G401 (cell line): ENCODE results near the gene MYO1D. TPM values are rescaled to one million over a fixed set of nuclear protein-coding genes. Genes with fewer than 3 reads are reported as not detected.
"Not testable (repeated sequence)": the region's sequence is repeated elsewhere in the genome, so short reads cannot be mapped to it uniquely, and the experiment has no call there.

Source experiments
- DNase-seq: peaks from one replicate; pipeline ENCODE4 v3.0.0-alpha.2; 2015; ENCODE audit warnings: low spot score
- in situ Hi-C: cut with HindIII; loops from 2 replicates; pipeline ENCODE4 v1.10.0; 2016; ENCODE audit warnings: low sequenced_read_pairs, mixed read lengths
- total RNA-seq: library from RNA; depleted of rRNA; stranded (reverse); fragments of >200 nt; shearing (Covaris generic); gene quantifications from 2 replicates; pipeline ENCODE4 v1.2.3, GENCODE V29; 2014

MYO1D gene
- total RNA-seq, 1 experiment from 2014 or later = 3.7 TPM

GRCh38 chr17:32481193-32481592, 395.7 kb downstream of the MYO1D start:
- DNase-seq = no peak
- in situ Hi-C loops = no loop called here

DNA sequence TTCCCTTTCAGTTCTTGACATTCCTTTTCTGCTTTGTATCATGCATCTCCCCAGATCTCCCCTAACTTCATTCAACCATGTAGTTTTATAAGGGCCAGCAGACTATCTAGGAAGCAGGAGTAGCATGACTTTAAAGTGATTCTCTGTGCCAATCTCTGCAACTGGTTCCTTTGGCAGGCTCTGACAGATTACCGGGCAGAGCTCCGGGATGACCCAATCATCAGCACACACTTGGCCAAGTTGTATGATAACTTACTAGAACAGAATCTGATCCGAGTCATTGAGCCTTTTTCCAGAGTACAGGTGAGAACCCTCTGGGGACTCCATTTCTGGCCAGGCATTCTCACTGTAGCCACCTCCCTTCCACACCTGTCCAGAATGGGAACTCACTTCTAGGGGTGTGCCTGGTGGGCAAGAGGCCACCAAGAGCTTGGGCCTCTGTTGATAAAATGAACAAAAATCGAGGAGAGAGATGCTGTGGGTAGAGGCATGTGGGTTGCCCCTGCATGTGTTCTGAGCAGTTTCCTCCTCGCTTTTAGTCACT, 397.8 kb downstream of the MYO1D start:
- DNase-seq = no peak
- in situ Hi-C loops = no loop called here

- no peak for DNase-seq
- in situ Hi-C loops = no loop called here
Measured at GRCh38 chr17:32477220-32477619, 399.7 kb downstream of the MYO1D start.

- DNase-seq = no peak
- in situ Hi-C loops = no loop called here
Measured at GRCh38 chr17:32475258-32475657, 401.7 kb downstream of the MYO1D start.

- no peak for DNase-seq
- in situ Hi-C loops = no loop called here
Measured at GRCh38 chr17:32471652-32472051, 405.3 kb downstream of the MYO1D start.

DNA sequence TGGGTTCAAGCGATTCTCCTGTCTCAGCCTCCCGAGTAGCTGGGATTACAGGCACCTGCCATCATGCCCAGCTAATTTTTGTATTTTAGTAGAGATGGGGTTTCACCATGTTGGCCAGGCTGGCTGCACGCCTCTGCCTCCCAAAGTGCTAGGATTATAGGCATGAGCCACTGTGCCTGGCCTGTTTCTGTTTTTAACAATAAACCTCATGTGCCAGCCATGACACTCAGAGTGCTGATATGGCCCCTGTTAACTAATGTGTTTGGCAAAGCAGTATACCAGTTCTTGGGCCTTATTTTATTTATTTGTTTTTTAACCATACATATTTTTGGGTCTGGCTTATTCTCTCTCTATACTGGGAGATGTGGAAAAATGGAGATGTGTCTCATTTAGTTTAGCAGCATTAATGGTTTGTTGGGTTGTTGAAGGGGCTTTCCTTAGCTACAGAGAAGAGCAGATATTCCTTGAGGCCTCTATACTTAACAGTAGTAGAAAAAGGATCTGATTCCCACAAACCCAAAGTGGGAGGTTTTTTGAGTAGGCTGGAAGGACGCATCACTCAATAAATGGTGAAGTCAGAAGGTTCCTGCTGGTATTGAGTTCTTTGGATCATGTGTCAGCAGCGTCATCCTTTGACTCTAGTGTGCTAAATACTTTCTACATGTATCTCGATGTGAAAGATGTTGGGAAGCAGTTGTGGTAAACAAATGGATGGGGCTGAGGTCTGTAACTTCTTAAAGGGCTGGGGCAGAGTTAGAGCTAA, 406.3 kb downstream of the MYO1D start:
- no peak for DNase-seq
- in situ Hi-C loops = no loop called here

DNA sequence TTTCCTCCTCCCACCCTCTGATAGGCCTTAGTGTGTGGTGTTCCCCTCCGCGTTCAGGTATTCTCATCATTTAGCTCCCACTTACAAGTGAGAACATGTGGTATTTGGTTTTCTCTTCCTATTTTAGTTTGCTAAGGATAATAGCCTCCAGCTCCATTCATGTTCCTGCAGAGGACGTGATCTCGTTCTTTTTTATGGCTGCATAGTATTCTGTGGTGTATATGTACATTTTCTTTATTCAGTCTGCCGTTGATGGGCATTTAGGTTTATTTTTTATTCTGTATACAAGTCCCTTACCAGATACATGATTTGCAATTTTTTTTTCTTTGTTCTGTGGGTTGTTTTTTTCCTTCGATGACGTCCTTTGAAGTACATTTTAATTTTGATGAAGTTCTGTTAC, 409.0 kb downstream of the MYO1D start:
- no peak for DNase-seq
- in situ Hi-C loops = no loop called here

DNA sequence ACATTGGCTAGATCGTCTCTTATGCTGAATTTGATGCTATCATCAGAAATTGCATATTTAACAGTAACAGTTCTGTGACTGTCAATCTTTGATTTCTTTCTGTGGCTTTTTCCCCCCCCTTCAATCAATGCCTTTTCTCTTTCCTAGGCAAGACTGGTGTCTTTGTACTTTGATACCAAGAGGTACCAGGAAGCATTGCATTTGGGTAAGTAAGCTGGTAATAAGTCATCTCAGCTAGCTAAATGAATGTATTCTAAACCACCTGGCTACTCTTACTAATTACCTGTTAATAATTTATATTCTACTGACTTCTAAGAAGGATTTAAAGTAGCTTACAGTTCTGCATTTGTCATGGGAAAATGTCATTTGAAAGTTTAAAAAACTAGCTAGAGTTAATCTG, 412.6 kb downstream of the MYO1D start:
- in situ Hi-C loops = no loop called here

GRCh38 chr17:32463304-32463703, 413.6 kb downstream of the MYO1D start:
- in situ Hi-C loops = no loop called here
- no peak for DNase-seq

More for the DNA sequence above, 412.6 kb downstream of the MYO1D start:
- no peak for DNase-seq

DNA sequence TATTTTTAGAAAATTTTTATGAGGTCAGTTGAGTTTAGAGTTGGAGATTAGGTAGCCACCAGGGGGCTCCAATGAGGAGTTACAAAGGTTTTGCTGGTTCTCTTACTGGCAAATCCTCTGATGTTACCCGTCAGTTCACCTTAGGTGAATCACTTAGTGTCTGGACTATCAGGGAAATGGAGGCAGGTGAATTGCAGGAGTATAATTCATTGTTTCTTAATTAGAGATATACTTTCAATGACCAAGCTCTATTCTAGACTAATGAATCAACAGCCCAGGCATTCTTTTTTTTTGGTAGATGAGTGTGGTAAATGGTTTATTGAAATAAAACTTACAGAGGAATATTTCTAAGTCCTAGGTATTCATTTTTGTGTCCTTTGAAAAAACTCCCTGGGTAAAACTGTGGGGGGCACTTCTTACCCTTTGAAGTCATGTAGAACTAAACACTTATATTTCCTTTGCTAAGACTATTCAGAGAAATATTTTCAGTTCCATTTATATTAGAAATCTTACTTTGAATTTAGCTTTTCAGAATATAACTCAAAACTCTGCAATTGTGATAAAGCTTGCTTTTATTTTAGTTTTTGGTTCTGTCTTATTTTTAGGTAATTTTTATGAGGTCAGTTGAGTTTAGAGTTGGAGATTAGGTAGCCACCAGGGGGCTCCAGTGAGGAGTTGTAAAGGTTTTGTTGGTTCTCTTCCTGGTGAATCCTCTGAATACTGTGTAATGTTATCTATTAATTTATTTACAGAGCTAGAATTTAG, 414.9 kb downstream of the MYO1D start:
- peak; percentile 67 for DNase-seq
- in situ Hi-C loops = no loop called here

DNA sequence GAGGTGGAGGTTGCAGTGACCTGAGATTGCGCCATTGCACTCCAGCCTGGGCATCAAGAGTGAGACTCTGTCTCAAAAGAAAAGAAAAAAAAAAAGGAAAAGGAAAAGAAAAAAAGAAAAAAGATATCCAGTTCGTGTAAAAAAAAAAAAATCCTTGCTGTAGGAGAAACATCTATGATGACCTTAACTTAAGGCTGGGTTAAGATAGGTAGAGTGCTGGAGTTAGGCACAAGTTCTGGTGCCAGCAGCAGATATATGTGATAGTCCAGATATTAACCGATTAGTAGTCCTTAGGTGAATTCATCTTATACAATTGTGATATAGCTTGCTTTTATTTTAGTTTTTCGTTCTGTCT, 415.4 kb downstream of the MYO1D start:
- DNase-seq = no peak
- in situ Hi-C loops = no loop called here

- in situ Hi-C loops = no loop called here
- DNase-seq = no peak
Measured at GRCh38 chr17:32460054-32460453, 416.9 kb downstream of the MYO1D start.

- no peak for DNase-seq
- in situ Hi-C loops = no loop called here
Measured at GRCh38 chr17:32458371-32458770, 418.6 kb downstream of the MYO1D start.

DNA sequence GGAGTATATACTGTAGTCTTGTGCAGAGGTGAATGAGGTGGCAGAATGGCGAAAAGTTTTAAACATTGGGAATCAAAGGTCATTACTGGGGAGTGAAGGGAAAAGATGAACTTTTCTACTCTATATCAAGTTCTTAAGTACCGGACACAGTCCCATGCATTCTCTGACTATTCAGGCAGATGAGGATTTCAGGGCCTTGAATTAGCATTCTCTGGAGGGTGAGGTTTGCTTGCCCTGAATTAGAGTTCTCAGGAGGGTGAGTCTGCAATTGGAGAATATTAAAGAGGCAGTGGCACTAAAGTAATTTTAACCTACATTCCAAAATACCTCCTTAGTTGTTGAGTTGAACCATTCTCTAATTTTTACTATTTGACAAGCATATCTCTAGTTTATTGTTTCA, 423.6 kb downstream of the MYO1D start:
- in situ Hi-C loops = no loop called here
- DNase-seq = no peak

DNA sequence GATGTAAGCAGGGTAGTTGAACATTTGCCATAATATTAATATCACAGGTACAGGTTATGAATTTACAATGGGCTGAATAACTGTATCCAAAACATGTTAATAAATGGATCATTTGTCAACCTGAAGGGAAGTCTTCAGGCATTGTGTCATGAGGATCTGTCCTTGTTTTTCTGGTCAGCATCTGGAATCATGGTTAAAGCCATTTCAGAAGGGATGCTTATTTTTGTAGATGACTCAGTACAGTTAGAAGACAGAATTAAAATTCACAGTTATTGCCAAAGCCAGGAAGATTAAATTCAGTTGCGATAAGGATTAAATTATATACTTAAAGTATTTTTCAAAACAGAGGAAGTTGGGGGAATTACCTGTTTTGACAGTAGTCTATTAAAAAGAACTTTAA, 424.6 kb downstream of the MYO1D start:
- DNase-seq = no peak
- in situ Hi-C loops = no loop called here

DNA sequence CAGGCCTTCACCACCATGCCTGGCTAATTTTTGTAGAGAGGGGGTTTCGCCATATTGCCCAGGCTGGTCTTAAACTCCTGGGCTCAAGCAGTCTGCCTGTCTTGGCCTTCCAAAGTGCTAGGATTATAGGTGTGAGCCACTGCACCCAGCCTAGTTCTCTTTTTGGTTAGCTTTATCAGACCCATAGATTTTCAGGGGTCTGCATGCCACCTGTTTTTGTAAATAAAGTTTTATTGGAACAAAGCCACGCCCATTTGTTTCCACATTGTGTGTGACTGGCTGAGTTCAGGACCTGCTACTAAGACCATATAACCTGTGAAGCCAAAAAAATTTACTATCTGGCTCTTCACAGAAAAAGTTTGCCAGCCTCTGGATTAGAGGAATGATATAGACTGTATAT, 425.0 kb downstream of the MYO1D start:
- no peak for DNase-seq
- in situ Hi-C loops = no loop called here

- DNase-seq, in situ Hi-C loops: not testable (repeated sequence)
Measured at GRCh38 chr17:32450379-32450778, 426.5 kb downstream of the MYO1D start.

DNA sequence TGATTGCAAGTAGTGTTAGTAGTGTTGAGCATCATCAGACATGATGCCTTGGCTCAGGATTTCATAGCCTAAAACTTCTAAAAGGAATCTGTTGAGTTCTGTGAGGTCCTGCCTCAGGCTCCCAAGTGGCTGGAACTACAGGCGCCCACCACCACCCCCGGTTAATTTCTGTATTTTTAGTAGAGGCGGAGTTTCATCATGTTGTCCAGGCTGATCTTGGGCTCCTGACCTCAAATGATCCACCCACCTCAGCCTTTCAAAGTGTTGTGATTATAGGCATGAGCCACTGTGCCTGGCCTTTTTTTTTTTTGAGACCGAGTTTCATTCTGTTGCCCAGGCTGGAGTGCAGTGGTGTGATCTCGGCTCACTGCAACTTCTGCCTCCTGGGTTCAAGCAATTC, 427.0 kb downstream of the MYO1D start:
- no peak for DNase-seq

DNA sequence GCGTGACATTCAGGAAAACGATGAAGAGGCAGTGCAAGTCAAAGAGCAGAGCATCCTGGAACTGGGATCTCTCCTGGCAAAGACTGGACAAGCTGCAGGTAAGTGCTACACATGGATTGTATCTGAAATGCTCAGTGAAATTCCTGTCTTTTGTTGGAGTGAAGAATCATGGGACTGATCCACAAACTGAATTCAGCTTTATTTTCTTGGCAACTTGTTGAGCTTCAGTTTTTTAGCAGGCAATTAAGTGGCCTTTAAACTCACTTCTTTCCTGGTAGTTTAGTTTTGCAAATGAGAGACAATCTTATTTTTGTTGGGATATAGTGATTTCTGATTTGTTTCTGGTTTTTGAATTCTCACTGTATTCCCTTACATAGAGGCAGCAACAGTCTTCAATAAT, 430.0 kb downstream of the MYO1D start:
- in situ Hi-C loops = no loop called here
- no peak for DNase-seq

More for the DNA sequence above, 427.0 kb downstream of the MYO1D start:
- in situ Hi-C loops = no loop called here

GRCh38 chr17:32445971-32446370, 431.0 kb downstream of the MYO1D start:
- no peak for DNase-seq
- in situ Hi-C loops = no loop called here
